ENCODE results near the gene TSPOAP1. TPM values are rescaled to one million over a fixed set of nuclear protein-coding genes. Genes with fewer than 3 reads are reported as not detected.

TSPOAP1 gene
- total and polyA plus RNA-seq, 2 of the 13 experiments (the other 11 are each of a cell fraction or from before 2014, with no cell fraction given): not detected

- TF ChIP-seq ARID5B (CRISPR knock-in tag; IDR thresholded peaks at IDR 0.05) (peak; percentile 82), ZNF777 (CRISPR knock-in tag; IDR thresholded peaks at IDR 0.05) (no peak), PAF1 (CRISPR knock-in tag; IDR thresholded peaks at IDR 0.05) (no peak), THRA (CRISPR knock-in tag; IDR thresholded peaks at IDR 0.05; ENCODE audit: borderline replicate concordance) (peak; percentile 92), RELA (CRISPR knock-in tag; IDR thresholded peaks at IDR 0.05) (no peak), MBNL3 (CRISPR knock-in tag; conservative IDR thresholded peaks at IDR 0.05) (no peak), FOXK2 (IDR thresholded peaks at IDR 0.05) (peak; percentile 88), MLXIP (CRISPR knock-in tag; IDR thresholded peaks at IDR 0.05; ENCODE audit: borderline replicate concordance) (no peak), SP4 (CRISPR knock-in tag; IDR thresholded peaks at IDR 0.05) (peak; percentile 61)
- TF ChIP-seq, protein P1, sequence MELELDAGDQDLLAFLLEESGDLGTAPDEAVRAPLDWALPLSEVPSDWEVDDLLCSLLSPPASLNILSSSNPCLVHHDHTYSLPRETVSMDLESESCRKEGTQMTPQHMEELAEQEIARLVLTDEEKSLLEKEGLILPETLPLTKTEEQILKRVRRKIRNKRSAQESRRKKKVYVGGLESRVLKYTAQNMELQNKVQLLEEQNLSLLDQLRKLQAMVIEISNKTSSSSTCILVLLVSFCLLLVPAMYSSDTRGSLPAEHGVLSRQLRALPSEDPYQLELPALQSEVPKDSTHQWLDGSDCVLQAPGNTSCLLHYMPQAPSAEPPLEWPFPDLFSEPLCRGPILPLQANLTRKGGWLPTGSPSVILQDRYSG (CRISPR knock-in tag; IDR thresholded peaks at IDR 0.05): no peak
- TF ChIP-seq, protein P2, sequence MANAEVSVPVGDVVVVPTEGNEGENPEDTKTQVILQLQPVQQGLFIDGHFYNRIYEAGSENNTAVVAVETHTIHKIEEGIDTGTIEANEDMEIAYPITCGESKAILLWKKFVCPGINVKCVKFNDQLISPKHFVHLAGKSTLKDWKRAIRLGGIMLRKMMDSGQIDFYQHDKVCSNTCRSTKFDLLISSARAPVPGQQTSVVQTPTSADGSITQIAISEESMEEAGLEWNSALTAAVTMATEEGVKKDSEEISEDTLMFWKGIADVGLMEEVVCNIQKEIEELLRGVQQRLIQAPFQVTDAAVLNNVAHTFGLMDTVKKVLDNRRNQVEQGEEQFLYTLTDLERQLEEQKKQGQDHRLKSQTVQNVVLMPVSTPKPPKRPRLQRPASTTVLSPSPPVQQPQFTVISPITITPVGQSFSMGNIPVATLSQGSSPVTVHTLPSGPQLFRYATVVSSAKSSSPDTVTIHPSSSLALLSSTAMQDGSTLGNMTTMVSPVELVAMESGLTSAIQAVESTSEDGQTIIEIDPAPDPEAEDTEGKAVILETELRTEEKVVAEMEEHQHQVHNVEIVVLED (CRISPR knock-in tag; IDR thresholded peaks at IDR 0.05; ENCODE audit: borderline replicate concordance): peak; percentile 58; the same call in 1 of the 2 replicates
- TF ChIP-seq, protein P3, sequence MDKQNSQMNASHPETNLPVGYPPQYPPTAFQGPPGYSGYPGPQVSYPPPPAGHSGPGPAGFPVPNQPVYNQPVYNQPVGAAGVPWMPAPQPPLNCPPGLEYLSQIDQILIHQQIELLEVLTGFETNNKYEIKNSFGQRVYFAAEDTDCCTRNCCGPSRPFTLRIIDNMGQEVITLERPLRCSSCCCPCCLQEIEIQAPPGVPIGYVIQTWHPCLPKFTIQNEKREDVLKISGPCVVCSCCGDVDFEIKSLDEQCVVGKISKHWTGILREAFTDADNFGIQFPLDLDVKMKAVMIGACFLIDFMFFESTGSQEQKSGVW (CRISPR knock-in tag; IDR thresholded peaks at IDR 0.05; ENCODE audit: borderline replicate concordance): no peak
These were observed 40.8 kb upstream of the TSPOAP1 start (continued) for GRCh38 chr17:58369214-58370031.

All from HepG2 (cell line).